Activated T-helper 1 cell treated with anti-CD3 and anti-CD28 coated beads, Interleukin-12 subunit alpha, Interleukin-12 subunit beta, Interleukin-2, Interleukin-4 antibody, amounts not matched to agents 30 ng/mL and 10 ng/mL and 1 ng/mL, durations not matched to agents 14 hours and 24 hours and 36 hours (primary cell): Measurements from ENCODE around the gene APOB. TPM values are rescaled to one million over a fixed set of nuclear protein-coding genes. Genes with fewer than 3 reads are reported as not detected.

Source experiments
- DNase-seq: peaks from one replicate; pipeline ENCODE4 v3.0.0; 2021; ENCODE audit warnings: low spot score
- H3K27ac Mint-ChIP-seq: one replicate; pipeline ENCODE4 v1.8.0; 2021; ENCODE audit warnings: mild to moderate bottlenecking, mixed read lengths
- H3K27me3 Mint-ChIP-seq: one replicate; pipeline ENCODE4 v1.8.0; 2022; ENCODE audit warnings: mild to moderate bottlenecking, moderate library complexity, mixed read lengths; ENCODE audit not compliant: insufficient read depth
- H3K36me3 Mint-ChIP-seq: one replicate; pipeline ENCODE4 v1.8.0; 2021; ENCODE audit warnings: low read depth, mixed read lengths
- H3K4me1 Mint-ChIP-seq: one replicate; pipeline ENCODE4 v1.8.0; 2021; ENCODE audit warnings: low read depth, mixed read lengths
- H3K4me3 Mint-ChIP-seq: one replicate; pipeline ENCODE4 v1.8.0; 2021; ENCODE audit warnings: mild to moderate bottlenecking, moderate library complexity, mixed read lengths
- H3K9me3 Mint-ChIP-seq: one replicate; pipeline ENCODE4 v1.8.0; 2021; ENCODE audit warnings: mixed read lengths
- intact Hi-C: fragments of 100-400 bp; cut with micrococcal nuclease; formaldehyde crosslinking; loops from one replicate; pipeline ENCODE4 v1.15.1; 2024
- total RNA-seq: library from RNA; stranded (reverse); gene quantifications from 2 replicates; pipeline ENCODE4 v1.2.3, GENCODE V29; 2022

The APOB gene
- total RNA-seq, 1 donor from 2014 or later = not detected

- H3K27me3 Mint-ChIP-seq = peaks cover 24% of the 10 kb centered on the region
- no peak for DNase-seq
- no peaks in the 10 kb centered on the region for H3K4me1 Mint-ChIP-seq
- intact Hi-C loops = no loop called here
- no peak overlapping the region for H3K4me3 Mint-ChIP-seq
- H3K27ac Mint-ChIP-seq = no peak overlapping the region
- no peaks in the 10 kb centered on the region for H3K9me3 Mint-ChIP-seq
- H3K36me3 Mint-ChIP-seq = no peaks in the 10 kb centered on the region
These were observed 1.7 kb downstream of the APOB start for GRCh38 chr2:21041943-21042707.

- no peak overlapping the region for H3K27ac Mint-ChIP-seq
- intact Hi-C loops = no loop called here
- H3K4me1 Mint-ChIP-seq = no peaks in the 10 kb centered on the region
These were observed 2.4 kb downstream of the APOB start for GRCh38 chr2:21041462-21041861.

GRCh38 chr2:21040468-21041377 lies 3.1 kb downstream of the APOB start:
- Mint-ChIP-seq H3K4me1 (no peaks in the 10 kb centered on the region), H3K36me3 (no peaks in the 10 kb centered on the region)
- intact Hi-C loops = no loop called here

More at GRCh38 chr2:21041462-21041861, 2.4 kb downstream of the APOB start:
- Mint-ChIP-seq H3K36me3 (no peaks in the 10 kb centered on the region), H3K9me3 (no peaks in the 10 kb centered on the region), H3K4me3 (no peak overlapping the region), H3K27me3 (peaks cover 24% of the 10 kb centered on the region)
- no peak for DNase-seq

GRCh38 chr2:21039979-21040467 lies 3.9 kb downstream of the APOB start:
- no peak for DNase-seq
- H3K27ac Mint-ChIP-seq = no peak overlapping the region
- H3K4me1 Mint-ChIP-seq = no peaks in the 10 kb centered on the region
- no peaks in the 10 kb centered on the region for H3K9me3 Mint-ChIP-seq
- H3K4me3 Mint-ChIP-seq = no peak overlapping the region
- no peaks in the 10 kb centered on the region for H3K36me3 Mint-ChIP-seq
- intact Hi-C loops = no loop called here
- peaks cover 14% of the 10 kb centered on the region for H3K27me3 Mint-ChIP-seq

More at GRCh38 chr2:21040468-21041377, 3.1 kb downstream of the APOB start:
- H3K27me3 Mint-ChIP-seq = peaks cover 19% of the 10 kb centered on the region
- no peak overlapping the region for H3K4me3 Mint-ChIP-seq
- DNase-seq = no peak
- no peaks in the 10 kb centered on the region for H3K9me3 Mint-ChIP-seq
- H3K27ac Mint-ChIP-seq = no peak overlapping the region

- intact Hi-C loops = no loop called here
- no peak for DNase-seq
- no peaks in the 10 kb centered on the region for H3K9me3 Mint-ChIP-seq
- peaks cover 6% of the 10 kb centered on the region for H3K27me3 Mint-ChIP-seq
- H3K4me3 Mint-ChIP-seq = no peak overlapping the region
- H3K36me3 Mint-ChIP-seq = no peaks in the 10 kb centered on the region
- no peaks in the 10 kb centered on the region for H3K4me1 Mint-ChIP-seq
- no peak overlapping the region for H3K27ac Mint-ChIP-seq
These were observed 4.8 kb downstream of the APOB start for GRCh38 chr2:21039080-21039556.

GRCh38 chr2:21038403-21039073 lies 5.3 kb downstream of the APOB start:
- Mint-ChIP-seq H3K4me1 (no peaks in the 10 kb centered on the region), H3K4me3 (no peak overlapping the region), H3K9me3 (no peaks in the 10 kb centered on the region), H3K36me3 (no peaks in the 10 kb centered on the region), H3K27me3 (peaks cover 6% of the 10 kb centered on the region), H3K27ac (no peak overlapping the region)
- DNase-seq = no peak
- intact Hi-C loops = no loop called here

GRCh38 chr2:21037671-21038108 lies 6.2 kb downstream of the APOB start:
- no peak overlapping the region for H3K27ac Mint-ChIP-seq
- no peaks in the 10 kb centered on the region for H3K36me3 Mint-ChIP-seq
- DNase-seq = no peak
- intact Hi-C loops = no loop called here
- no peak overlapping the region for H3K4me3 Mint-ChIP-seq
- peaks cover 2% of the 10 kb centered on the region for H3K27me3 Mint-ChIP-seq
- H3K9me3 Mint-ChIP-seq = no peaks in the 10 kb centered on the region
- H3K4me1 Mint-ChIP-seq = no peaks in the 10 kb centered on the region

- no peak for DNase-seq
- no peaks in the 10 kb centered on the region for H3K36me3 Mint-ChIP-seq
- no peak overlapping the region for H3K27ac Mint-ChIP-seq
- no peaks in the 10 kb centered on the region for H3K9me3 Mint-ChIP-seq
- intact Hi-C loops = no loop called here
- H3K4me3 Mint-ChIP-seq = no peak overlapping the region
- H3K27me3 Mint-ChIP-seq = peaks cover 2% of the 10 kb centered on the region
- no peaks in the 10 kb centered on the region for H3K4me1 Mint-ChIP-seq
These were observed 6.9 kb downstream of the APOB start for GRCh38 chr2:21036708-21037670.

GRCh38 chr2:21035974-21036707 lies 7.7 kb downstream of the APOB start:
- Mint-ChIP-seq H3K27ac (no peak overlapping the region), H3K9me3 (no peaks in the 10 kb centered on the region), H3K36me3 (no peaks in the 10 kb centered on the region), H3K27me3 (peaks cover 2% of the 10 kb centered on the region), H3K4me3 (no peak overlapping the region), H3K4me1 (no peaks in the 10 kb centered on the region)
- intact Hi-C loops = no loop called here
- DNase-seq = no peak

GRCh38 chr2:21035282-21035973 lies 8.4 kb downstream of the APOB start:
- intact Hi-C loops = no loop called here
- Mint-ChIP-seq H3K4me3 (no peak overlapping the region), H3K36me3 (no peaks in the 10 kb centered on the region), H3K4me1 (no peaks in the 10 kb centered on the region), H3K27ac (no peak overlapping the region), H3K9me3 (no peaks in the 10 kb centered on the region), H3K27me3 (peaks cover 2% of the 10 kb centered on the region)
- DNase-seq = no peak

GRCh38 chr2:21034972-21035279 lies 8.9 kb downstream of the APOB start:
- no peak for DNase-seq
- Mint-ChIP-seq H3K4me1 (no peaks in the 10 kb centered on the region), H3K9me3 (no peaks in the 10 kb centered on the region), H3K27me3 (peaks cover under 1% of the 10 kb centered on the region), H3K4me3 (no peak overlapping the region), H3K27ac (no peak overlapping the region), H3K36me3 (no peaks in the 10 kb centered on the region)
- intact Hi-C loops = no loop called here
